ENCODE results near the gene GRIK2. TPM values are rescaled to one million over a fixed set of nuclear protein-coding genes. Genes with fewer than 3 reads are reported as not detected.

Gene GRIK2
- total RNA-seq, 1 experiment from 2014 or later: 0.70 TPM

GRCh38 chr6:101399616-101400162, 6.2 kb downstream of the GRIK2 start:
- Histone ChIP-seq H3K4me2 (ENCODE audit: insufficient read depth, insufficient read length, low read length) (peak overlapping the region; percentile 59), H2AK5ac (ENCODE audit: insufficient read length, low read length) (no peak overlapping the region), H3K9me3 (ENCODE audit: control insufficient read depth, low read depth, low read length) (no peaks in the 10 kb centered on the region), H3K79me2 (ENCODE audit: insufficient read depth, low read length) (no peaks in the 10 kb centered on the region), H2AFZ (ENCODE audit: low read length) (no peak overlapping the region), H4K5ac (ENCODE audit: insufficient read length, low read depth, low read length) (no peak overlapping the region), H3K9ac (ENCODE audit: extremely low read depth, insufficient read length, low read length) (no peak overlapping the region), H3K56ac (ENCODE audit: insufficient read length, low read depth, low read length) (no peak overlapping the region), H4K91ac (ENCODE audit: insufficient read length, low read depth, low read length) (no peak overlapping the region), H4K8ac (replicated peaks; ENCODE audit: insufficient read length, low read depth, low read length) (no peak overlapping the region), H2BK5ac (ENCODE audit: insufficient read length, low read length) (no peak overlapping the region), H4K20me1 (ENCODE audit: control insufficient read depth, insufficient read depth, insufficient read length) (no peaks in the 10 kb centered on the region), H3K79me1 (ENCODE audit: insufficient read depth, low read depth, low read length, poor library complexity, severe bottlenecking) (no peaks in the 10 kb centered on the region), H2BK12ac (ENCODE audit: insufficient read length, low read depth, low read length) (no peak overlapping the region), H3K23me2 (ENCODE audit: insufficient read length, low read depth, low read length, poor library complexity, severe bottlenecking) (peaks cover 32% of the 10 kb centered on the region), H3K14ac (ENCODE audit: insufficient read depth, low read length) (no peak overlapping the region), H3K23ac (ENCODE audit: insufficient read length, low read depth, low read length) (no peak overlapping the region), H2BK120ac (ENCODE audit: low read depth, low read length, poor library complexity, severe bottlenecking) (no peak overlapping the region), H3K18ac (ENCODE audit: insufficient read length, low read depth, low read length) (no peak overlapping the region), H2BK20ac (ENCODE audit: low read depth, low read length, poor library complexity, severe bottlenecking) (no peak overlapping the region), H3K4me1 (ENCODE audit: insufficient read depth, low read length) (peaks cover 10% of the 10 kb centered on the region), H2BK15ac (ENCODE audit: low read depth, low read length) (no peak overlapping the region), H3T11ph (ENCODE audit: low read length) (no peak overlapping the region), H3K27ac (ENCODE audit: insufficient read length, low read depth, low read length) (no peak overlapping the region), H3K4ac (ENCODE audit: low read depth, low read length) (no peak overlapping the region), H3K27me3 (ENCODE audit: insufficient read depth, low read length) (no peaks in the 10 kb centered on the region; the same call in 1 of the 2 replicates)
- H3K4me3 Mint-ChIP-seq: peak overlapping the region; percentile 56 to 80
- no peak overlapping the region for H3K27ac Mint-ChIP-seq
- H3K27me3 Mint-ChIP-seq (ENCODE audit: low read depth): peaks cover 81% of the 10 kb centered on the region
- no peaks in the 10 kb centered on the region; a peak in 1 of 5 replicates for H3K9me3 Mint-ChIP-seq
- peak; percentile 29 for DNase-seq
- WGBS (ENCODE audit: extremely low coverage, insufficient read length, low lambda C conversion rate): no CpG with 5 or more reads among the region's 30 CpGs
- no peaks in the 10 kb centered on the region; a peak in 1 of 7 replicates for H3K36me3 Mint-ChIP-seq (ENCODE audit: insufficient read depth in 1 of 3, low read depth in 3 of 3)
- no peak for TF ChIP-seq CTCF (conservative IDR thresholded peaks at IDR 0.05)
- H3K4me1 Mint-ChIP-seq: peaks cover 33 to 34% of the 10 kb centered on the region in 2 experiments

All from H9 (cell line).